ENCODE results near the gene TCAP.
"Not testable (repeated sequence)": the region's sequence is repeated elsewhere in the genome, so short reads cannot be mapped to it uniquely, and the experiment has no call there.

Gene TCAP

DNA sequence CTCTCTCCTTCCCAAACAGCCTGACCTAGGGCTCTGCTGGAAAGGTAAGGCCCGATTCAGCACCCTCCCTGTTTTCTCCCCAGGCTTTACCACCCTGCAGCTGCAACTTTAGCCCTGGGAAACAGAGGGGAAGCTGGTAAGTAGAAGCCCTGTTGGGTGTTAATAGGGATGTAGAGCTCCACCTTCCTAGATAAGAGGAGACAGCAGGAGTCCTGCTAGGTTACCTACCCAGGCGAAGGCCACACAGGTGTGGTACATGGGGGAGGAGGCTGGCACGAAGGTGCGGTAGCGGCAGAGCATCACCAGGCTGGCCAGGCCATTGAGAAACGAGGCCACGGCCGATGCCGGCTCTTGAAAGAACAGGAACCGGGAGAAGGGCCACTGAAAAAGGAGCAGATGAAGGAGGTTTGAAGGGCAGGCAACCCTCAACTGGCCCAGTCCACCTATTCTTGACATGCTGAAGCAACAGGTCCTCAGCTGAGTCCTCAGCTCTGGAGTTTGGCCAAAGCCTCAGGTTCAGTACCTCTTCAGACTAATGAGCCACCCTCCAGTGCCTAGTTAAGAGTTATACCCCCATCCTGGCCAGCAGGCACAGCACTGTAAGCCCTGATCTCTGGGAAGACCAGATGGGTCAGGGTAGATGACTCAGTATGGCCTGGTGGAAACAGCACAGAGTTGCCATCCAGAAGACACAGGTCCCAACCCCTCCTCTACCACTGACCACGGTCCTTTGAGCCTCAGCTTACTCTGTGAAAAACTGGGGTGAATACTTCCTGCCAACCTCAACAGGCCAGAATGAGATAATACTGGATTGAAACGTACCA is 19.4 kb downstream of the TCAP start:
- DNase-seq (ENCODE audit: low read depth) = no peak

DNA sequence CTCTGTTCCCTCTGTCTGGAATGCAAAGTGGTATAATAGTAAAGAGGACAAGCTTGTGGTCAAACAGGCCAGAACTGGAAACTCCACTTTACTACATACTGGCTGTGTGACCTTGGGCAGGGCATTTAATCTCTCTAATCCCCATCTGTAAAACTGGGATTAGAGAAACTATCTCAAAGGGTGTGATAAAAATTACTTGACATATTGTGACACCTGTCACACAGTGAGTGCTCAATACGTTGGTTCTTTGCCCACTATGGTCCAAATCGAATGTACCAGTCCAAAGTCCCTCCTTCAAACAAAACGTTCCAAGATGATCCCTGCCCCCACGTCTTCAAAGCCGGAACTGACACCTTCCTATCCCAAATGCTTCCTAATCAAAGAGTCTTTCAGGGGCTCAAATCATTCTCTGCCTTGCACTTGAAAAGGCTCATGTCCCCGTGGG is 22.0 kb downstream of the TCAP start:
- DNase-seq (ENCODE audit: low read depth) = no peak

DNA sequence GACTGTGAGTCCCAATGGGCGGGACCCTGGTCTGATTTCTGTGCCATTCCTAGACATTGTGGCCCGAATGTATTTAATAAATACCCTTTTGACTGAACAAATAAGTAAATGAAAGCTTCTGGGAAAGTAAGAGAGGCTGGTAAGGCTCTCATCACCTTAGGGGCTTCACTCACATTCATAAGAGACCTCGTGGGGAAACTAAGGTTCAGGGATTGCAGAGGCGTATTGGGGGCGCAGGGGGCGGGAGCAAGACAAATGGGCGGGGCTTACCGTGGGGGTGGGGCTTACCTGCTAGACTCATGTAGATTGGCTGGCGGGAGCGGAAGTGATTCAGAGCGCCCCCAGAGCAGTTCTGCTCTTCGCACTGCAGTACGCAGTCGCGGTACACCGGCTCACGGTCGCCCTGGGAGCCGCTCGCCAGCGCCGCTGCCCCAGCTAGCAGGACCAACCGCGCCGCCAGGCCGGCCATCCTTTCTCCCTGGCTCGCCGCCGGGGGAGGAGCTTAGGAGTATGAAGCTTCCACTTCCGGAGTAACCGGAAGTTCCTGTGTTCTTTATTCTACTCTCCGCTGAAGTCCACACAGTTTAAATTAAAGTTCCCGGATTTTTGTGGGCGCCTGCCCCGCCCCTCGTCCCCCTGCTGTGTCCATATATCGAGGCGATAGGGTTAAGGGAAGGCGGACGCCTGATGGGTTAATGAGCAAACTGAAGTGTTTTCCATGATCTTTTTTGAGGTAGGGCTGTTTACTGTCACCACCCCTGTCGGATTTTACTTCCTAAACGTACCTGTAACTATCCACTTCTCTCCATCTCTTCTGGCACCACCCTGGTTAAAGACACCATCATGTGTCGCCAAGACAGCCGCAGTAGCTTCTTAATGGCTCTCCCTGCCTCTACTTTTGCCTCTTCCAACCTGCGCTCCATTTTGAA is 22.7 kb downstream of the TCAP start, which contains the start of gene PGAP3:
PGAP3 (minus strand) TSS at position 512 of the 929 bp plus-strand sequence; CDS start at position 469, 43 bp downstream.
- peak; percentile 60 for DNase-seq (ENCODE audit: low read depth)

DNA sequence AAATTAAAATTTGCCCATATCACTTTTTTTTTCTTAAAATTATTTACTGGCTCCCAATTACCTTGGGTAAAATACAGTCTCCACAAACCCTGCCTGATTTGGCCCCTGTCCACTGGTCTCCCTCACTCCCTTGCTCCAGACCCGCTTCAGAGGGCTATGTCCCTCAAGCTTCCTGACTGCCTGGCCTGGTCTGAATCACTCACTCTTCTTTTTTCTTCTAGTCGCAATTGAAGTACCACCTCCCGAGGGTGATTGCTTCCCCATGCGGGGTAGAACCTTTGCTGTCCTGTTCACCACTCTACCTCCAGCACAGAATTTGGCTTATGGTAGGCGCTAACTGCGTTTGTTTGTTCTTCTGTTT is 23.3 kb downstream of the TCAP start:
- no peak for DNase-seq (ENCODE audit: low read depth)

DNA sequence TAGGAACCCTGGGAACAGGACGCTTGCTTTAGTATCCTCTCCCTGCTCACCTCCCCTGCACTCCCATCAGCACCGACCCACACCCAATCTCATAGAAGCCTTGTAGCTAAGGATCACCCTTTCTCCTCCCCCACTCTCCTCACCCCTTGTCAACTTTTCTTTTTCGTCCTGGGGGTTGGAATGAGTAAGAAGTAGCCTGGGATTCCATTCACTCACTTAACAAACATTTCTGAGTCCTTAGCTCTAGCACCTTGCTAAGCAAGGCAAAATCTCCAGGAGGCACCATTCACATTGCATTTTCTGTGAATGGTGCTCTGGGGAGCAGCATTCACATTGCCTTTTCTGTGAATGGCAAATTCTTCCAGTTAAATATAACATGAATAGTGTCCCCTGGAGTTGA is 23.8 kb downstream of the TCAP start:
- no peak for DNase-seq (ENCODE audit: low read depth)

DNA sequence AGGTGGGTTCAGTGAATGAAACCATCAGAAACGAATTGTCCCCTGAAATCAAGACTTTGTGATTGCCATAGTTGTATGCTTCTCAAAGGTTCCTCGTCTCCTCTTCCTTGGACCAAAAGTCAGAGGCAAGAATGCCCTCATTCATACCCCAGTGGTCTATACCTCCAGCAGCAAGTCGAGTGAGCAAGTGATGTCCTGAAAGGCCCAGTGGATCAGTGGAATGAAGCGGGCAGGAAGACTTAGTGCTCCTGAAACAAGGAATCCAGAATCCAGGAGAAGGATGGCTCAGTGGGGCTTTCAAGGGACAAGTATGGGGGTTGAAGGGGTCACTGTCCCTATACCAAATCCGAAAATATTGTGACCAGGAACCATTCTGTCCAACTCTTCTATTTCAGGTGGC is 29.4 kb downstream of the TCAP start:
- DNase-seq (ENCODE audit: low read depth) = no peak

DNA sequence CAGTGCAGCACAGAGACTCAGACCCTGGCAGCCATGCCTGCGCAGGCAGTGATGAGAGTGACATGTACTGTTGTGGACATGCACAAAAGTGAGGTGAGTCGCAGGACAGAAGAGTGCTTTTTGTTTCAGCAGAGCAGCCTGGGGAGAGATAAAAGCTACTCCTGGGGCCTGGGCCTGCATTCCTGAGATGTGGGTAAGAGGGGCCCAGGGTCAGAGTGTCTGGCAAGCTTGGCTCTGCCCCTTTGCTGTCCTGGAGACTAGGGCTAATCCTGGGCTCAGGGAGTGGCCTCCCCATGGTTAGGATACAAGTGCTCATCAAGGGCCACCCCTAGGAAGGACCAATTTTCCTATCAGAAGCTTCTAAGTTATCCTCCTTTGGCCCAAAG is 29.9 kb downstream of the TCAP start:
- DNase-seq (ENCODE audit: low read depth) = no peak

DNA sequence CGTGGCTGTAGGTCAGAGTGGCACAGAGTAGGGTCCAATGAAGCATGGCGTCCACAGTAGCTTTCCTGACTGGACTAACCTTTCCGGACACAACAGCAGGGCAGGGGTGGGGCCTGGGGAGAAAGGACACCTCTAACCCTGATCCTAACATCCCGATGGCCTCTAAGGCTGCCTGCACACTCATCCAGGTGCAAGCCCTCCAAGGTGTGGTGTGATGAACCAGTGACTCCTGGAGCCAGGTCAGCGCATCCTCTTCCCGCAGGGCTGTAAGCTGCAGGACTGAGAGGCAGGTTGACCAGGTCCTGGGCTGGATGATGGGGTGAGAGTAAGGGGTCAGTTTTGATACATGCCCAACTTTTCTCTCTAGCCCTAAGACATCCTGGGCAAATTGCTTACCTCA is 31.6 kb downstream of the TCAP start:
- DNase-seq (ENCODE audit: low read depth) = no peak

DNA sequence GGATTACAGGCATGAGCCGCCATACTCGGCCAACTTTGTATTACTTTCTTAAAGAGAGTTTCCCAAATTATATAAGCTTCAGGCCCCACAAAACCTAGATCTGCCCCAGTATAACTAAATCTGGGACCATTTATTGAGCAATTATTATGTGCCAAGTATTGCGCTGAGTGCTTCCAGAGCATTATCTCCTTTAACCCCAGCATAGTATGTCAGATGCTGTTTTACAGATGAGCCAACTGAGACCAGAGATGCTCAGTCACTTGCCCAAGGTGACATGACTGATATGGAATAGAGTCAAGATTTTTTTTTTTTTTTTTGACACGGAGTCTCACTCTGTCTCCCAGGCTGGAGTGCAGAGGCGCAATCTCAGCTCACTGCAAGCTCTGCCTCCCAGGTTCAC is 32.8 kb downstream of the TCAP start:
- DNase-seq (ENCODE audit: low read depth) = no peak

DNA sequence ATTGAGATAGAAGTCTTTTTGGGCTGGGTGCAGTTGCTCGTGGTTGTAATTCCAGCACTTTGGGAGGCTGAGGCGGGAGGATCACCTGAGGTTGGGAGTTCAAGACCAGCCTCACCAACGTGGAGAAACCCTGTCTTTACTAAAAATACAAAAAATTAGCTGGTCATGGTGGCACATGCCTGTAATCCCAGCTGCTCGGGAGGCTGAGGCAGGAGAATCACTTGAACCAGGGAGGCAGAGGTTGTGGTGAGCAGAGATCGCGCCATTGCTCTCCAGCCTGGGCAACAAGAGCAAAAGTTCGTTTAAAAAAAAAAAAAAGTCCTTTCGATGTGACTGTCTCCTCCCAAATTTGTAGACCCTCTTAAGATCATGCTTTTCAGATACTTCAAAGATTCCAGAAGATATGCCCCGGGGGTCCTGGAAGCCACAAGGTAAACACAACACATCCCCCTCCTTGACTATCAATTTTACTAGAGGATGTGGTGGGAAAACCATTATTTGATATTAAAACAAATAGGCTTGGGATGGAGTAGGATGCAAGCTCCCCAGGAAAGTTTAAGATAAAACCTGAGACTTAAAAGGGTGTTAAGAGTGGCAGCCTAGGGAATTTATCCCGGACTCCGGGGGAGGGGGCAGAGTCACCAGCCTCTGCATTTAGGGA is 34.1 kb downstream of the TCAP start:
- not testable (repeated sequence) for DNase-seq (ENCODE audit: low read depth)

DNA sequence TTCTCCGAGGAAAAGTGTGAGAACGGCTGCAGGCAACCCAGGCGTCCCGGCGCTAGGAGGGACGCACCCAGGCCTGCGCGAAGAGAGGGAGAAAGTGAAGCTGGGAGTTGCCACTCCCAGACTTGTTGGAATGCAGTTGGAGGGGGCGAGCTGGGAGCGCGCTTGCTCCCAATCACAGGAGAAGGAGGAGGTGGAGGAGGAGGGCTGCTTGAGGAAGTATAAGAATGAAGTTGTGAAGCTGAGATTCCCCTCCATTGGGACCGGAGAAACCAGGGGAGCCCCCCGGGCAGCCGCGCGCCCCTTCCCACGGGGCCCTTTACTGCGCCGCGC is 34.6 kb downstream of the TCAP start, which contains the start of gene ERBB2:
ERBB2 (plus strand) TSS at position 247 of the 330 bp plus-strand sequence. CDS start 175 bp downstream, outside the sequence.
- DNase-seq (ENCODE audit: low read depth) = peak; percentile 44

DNA sequence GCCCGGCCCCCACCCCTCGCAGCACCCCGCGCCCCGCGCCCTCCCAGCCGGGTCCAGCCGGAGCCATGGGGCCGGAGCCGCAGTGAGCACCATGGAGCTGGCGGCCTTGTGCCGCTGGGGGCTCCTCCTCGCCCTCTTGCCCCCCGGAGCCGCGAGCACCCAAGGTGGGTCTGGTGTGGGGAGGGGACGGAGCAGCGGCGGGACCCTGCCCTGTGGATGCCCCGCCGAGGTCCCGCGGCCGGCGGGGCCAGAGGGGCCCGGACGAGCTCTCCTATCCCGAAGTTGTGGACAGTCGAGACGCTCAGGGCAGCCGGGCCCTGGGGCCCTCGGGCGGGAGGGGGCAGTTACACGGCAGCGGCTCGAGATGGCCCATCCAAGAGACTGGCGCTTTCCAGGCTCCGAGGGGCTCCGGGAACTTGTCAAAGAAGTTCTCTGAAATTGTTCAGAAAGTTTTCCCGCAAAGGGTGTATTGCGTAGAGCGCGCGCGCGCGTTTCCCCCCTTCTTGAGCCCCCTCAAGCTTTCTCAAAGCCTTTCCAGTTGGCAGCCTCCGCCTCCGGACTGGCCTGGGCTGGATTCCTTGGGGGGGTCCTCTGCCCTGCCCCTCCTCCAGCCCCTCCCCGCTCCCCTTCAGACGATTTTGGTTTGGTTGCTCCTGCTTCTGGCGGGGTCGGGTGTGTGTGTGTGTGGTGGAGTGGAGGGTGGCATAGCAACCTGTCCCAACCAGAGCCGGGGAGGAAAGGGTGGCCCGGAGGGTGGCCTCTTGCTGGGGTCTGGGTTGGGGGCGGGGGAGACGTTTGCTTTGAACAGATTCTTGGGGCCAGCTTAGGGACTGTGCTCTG is 35.2 kb downstream of the TCAP start:
- no peak for DNase-seq (ENCODE audit: low read depth)

DNA sequence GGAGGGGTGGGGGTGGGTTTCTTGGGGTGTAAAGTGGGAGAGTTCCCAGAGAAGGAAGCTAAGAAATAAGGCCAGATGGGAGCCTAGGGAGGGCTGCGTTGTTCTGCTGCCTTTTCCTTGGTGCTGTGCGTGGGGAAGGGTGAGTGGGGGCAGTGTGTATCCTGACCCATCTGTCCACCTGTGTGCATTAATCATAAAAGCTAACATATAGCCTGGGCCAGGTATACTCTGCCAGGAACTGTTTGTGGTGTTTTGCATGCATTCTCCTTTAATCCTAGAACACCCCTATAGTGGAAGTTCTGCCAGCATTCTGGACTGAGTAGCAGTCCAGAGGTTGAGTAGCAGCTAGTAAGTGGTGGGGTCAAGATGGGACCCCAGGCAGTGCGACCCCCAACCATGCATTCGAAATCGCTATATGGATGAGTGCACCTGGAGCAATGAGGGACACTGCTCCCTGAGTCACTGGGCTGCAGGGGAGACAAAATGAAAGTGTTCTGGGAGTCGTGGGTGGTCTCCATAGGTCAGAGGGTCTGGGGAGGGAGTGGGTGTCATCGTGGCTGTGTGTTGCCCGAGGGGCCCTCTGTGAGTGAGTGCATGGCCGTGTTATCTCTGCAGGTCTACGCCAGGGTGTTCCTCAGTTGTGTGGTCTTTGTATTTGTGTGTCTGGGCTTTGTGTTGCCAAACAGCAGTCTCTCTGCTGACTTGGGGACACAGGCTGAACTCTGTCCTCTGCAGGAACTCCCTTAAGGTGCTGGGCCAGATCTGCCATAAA is 36.0 kb downstream of the TCAP start:
- no peak for DNase-seq (ENCODE audit: low read depth)

DNA sequence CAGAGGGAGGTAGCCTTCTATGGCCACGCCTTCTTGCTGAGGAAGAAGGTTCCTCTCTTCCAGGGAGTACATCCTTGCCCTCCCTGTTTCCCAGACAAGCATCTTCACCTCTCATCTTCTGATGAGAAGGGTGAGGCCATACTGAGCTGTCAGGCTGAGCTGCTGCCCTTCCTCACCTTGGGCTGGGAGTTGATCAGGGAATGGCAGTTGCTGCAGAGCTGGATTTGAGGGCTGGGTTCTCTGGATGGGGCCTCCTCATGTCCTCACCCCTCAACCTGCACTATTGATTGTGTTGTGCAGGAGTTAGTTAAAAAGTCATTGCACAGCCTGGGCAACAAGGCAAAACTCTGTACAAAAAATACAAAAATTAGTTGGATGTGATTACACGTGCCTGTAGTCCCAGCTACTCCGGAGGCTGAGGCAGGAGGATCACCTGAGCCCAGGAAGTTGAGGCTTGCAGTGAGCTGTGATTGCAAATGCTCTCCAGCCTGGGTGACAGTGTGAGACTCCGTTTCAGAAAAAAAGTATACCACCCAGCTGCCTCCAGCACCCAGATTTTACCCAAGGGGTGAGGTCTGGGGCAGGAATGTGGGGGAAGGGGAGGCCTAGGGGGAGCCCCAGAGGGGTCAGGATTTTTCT is 36.8 kb downstream of the TCAP start:
- no peak for DNase-seq (ENCODE audit: low read depth)

DNA sequence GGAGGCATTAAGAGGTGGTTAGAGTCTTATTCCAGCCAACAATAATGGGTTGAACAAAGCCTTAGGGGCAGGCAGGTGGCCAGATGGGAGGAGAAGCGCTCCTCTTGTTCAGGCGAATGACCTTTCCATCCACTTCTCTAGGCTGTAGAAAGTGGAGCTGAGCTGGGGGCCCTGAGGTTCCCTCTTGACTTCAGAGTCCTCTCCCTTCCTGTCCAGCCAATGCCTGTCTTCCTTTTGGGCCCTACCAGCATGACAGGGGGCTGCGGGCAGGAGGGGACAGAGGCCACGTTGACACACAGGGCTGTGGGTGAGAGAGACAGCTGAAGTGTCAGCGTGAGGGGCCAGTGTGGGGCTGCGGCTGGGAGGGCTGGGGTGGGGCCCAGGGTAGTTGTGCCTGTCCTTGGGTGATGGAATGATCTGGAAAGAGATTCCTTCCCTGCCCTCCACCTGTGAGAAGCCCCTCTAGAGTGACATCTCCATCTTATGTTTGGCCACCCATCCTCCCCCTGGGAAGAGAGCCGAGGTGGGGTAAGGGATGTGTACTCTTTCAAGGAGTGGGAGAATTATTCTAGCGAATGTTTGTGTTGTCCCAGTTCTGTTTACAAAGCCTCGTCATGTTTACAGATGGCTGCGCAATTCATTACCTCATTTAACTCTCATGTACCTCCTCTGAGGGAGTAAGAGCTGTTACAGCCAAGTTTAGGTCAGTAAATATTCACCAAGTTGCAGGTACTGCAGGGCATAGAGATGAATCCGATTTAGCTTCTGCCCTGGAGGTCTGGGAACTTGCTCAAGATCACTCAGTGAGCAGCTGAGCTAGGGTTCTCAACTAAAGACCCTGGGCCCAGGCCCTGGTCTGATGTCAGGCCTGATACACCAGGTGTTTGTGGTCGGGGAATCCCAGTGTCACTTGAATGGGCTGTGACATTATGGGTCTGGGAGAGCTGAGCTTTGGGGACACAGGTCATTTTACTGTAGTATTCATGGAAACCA is 38.0 kb downstream of the TCAP start:
- DNase-seq (ENCODE audit: low read depth) = no peak

DNA sequence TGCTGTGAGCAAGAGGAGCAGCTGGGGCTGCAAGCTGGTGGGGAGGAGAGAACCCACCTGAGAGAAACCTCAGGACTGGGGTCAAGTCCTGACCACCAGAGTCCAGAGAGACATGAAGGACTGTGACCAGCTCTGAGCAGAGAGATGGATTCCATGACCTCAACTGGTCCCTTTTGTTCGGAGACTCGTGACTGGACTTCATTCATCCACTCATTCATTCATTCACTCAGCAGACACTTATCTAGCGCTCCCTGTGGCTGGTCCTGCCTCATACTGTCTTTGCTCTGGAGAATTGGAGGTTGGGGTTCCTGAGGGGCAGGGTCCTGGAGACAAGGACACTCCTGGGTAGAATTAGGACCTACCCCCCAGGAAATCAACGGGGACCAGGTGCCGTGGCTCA is 38.8 kb downstream of the TCAP start:
- DNase-seq (ENCODE audit: low read depth) = no peak

DNA sequence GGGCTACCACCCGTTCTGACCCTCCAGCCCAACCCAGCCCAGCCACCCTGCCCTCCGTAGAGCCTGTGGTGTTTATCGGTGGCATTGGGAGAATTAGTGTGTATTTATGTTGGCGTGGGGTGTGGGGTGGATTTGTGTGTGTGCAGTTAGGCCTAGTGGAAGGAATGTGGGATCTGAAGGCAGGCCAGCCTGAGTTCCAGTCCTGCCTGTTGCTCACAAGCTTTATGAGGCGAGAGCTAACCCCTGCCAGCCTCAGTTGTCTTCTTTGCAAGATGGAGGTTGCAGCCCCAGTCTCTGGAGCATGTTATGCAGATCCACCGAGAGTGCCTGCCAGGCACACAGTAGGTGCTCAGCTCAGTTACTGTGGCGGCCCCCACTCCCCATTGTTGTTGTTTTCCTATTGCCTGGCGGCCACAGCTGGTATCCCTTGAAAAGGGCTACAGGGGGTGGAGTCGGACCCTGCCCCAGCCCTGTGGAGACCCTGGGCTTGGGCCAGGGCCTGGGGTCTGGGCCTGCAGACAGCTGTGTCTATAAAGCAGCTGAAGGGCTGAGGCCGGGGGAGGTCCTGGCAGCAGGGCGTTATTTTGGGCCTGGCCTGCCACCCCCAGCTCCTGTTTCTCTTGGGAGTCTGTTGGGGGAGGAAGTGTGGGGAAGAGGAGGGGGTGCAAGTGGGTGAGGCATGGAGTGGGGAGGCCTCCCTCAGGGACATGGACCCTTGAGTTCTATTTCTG is 39.8 kb downstream of the TCAP start:
- DNase-seq (ENCODE audit: low read depth) = no peak

DNA sequence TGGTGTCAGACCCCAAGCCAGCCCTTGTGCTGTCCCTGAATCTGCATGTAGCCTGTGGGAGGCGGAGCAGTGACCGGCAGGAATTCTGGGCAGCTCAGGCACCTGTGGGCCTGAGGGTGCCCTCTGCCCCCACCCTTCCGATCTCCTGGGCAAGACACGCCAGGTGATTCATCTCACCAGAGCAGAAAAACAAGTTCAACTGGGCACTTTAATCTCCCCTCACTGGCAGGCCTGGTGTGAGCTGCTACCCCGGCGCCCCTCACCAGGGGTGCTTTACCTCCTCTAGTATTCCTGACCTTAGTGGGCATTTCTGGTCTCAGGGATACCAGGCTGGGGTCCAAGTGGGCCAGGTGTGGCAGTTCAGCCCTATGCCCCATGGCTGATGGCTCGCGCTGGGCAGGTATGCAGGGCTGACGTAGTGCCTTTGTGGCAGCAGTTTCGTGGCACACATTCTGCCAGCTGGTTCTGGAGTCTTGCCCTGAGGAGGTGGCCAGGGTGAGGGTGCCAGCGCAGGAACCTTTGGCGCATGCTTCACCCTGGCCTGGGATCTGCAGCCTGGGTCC is 40.7 kb downstream of the TCAP start:
- DNase-seq (ENCODE audit: low read depth) = no peak
